ENCODE data around the gene ANKUB1. TPM values are rescaled to one million over a fixed set of nuclear protein-coding genes. Genes with fewer than 3 reads are reported as not detected.

The ANKUB1 gene
- total RNA-seq, 1 experiment from 2014 or later = not detected

- TF ChIP-seq TCF7L2 (IDR thresholded peaks at IDR 0.05; ENCODE audit: borderline replicate concordance, extremely low read depth, insufficient read depth, insufficient read length) (no peak), ZFX (IDR thresholded peaks at IDR 0.05) (no peak), SRF (IDR thresholded peaks at IDR 0.05; ENCODE audit: low read depth) (no peak)
These were observed 3.7 kb upstream of the ANKUB1 start (continued) for GRCh38 chr3:149796026-149796425.

- no peaks in the 10 kb centered on the region for H3K9me3 ChIP-seq (ENCODE audit: control insufficient read depth in 1 of 2, insufficient read depth in 1 of 2, low read depth in 1 of 2, low read length in 2 of 2)
- H3K9me2 ChIP-seq (ENCODE audit: insufficient read depth) = no peaks in the 10 kb centered on the region
- H4K20me1 ChIP-seq (ENCODE audit: insufficient read depth) = no peaks in the 10 kb centered on the region
- POLR2A ChIA-PET = no interaction called here
- peaks cover 7 to 15% of the 10 kb centered on the region in 2 experiments; a peak in 3 of 4 replicates for H3K4me1 ChIP-seq (ENCODE audit: control insufficient read depth in 1 of 2, insufficient read depth in 2 of 2, low read length in 2 of 2)
- ATAC-seq (no peak), DNase-seq (ENCODE audit: low read depth, low spot score) (no peak)
- H3K27me3 ChIP-seq (ENCODE audit: insufficient read depth, low read length) = no peaks in the 10 kb centered on the region
- no peak overlapping the region for H3K9ac ChIP-seq (ENCODE audit: low read length)
- no peaks in the 10 kb centered on the region for H3K36me3 ChIP-seq (ENCODE audit: control insufficient read depth in 1 of 2, insufficient read depth in 2 of 2, low read length in 2 of 2)
- H3K4me3 ChIP-seq (replicated peaks in 1 of 2; ENCODE audit: low read depth in 1 of 2, low read length in 2 of 2) = no peak overlapping the region
- intact Hi-C loops (cut with micrococcal nuclease) = no loop called here
- TF ChIP-seq RAD21 (IDR thresholded peaks at IDR 0.05; ENCODE audit: low read depth) (no peak), ZNF274 (IDR thresholded peaks at IDR 0.05; ENCODE audit: low read depth, low read length) (no peak), YY1 (IDR thresholded peaks at IDR 0.05; ENCODE audit: extremely low read depth, insufficient replicate concordance, low read depth, low read length) (no peak), ZFX (IDR thresholded peaks at IDR 0.05) (no peak), JUND (IDR thresholded peaks at IDR 0.05) (no peak), SP1 (IDR thresholded peaks at IDR 0.05; ENCODE audit: low read depth) (no peak), ZBTB33 (IDR thresholded peaks at IDR 0.05; ENCODE audit: extremely low read depth, insufficient replicate concordance, low read length) (no peak), ELF1 (IDR thresholded peaks at IDR 0.05; ENCODE audit: borderline replicate concordance, low read depth) (no peak), CBX3 (IDR thresholded peaks at IDR 0.05; ENCODE audit: low read depth) (no peak), EZH2 (IDR thresholded peaks at IDR 0.05) (no peak), TCF7L2 (IDR thresholded peaks at IDR 0.05; ENCODE audit: borderline replicate concordance, extremely low read depth, insufficient read depth, insufficient read length) (no peak), SRF (IDR thresholded peaks at IDR 0.05; ENCODE audit: low read depth) (no peak), REST (IDR thresholded peaks at IDR 0.05; ENCODE audit: low read depth) (no peak), FOSL1 (IDR thresholded peaks at IDR 0.05; ENCODE audit: low read depth) (no peak), ATF3 (IDR thresholded peaks at IDR 0.05) (no peak), SIN3A (IDR thresholded peaks at IDR 0.05; ENCODE audit: low read depth) (no peak), EGR1 (IDR thresholded peaks at IDR 0.05; ENCODE audit: low read depth) (no peak), POLR2AphosphoS5 (IDR thresholded peaks at IDR 0.05; ENCODE audit: low read depth, low read length) (no peak), EZH2phosphoT487 (IDR thresholded peaks at IDR 0.05; ENCODE audit: borderline replicate concordance) (no peak), MAX (IDR thresholded peaks at IDR 0.05) (no peak)
- no TSS peak for BruUV-seq (replicated peaks)
- CTCF ChIA-PET = no interaction called here
- H3K4me2 ChIP-seq (ENCODE audit: low read length) = peak overlapping the region; percentile 51
- H3K27ac ChIP-seq (ENCODE audit: low read depth, low read length) = no peak overlapping the region
- RAD21 ChIA-PET (ENCODE audit: low non-redundant PET in 1 of 2, low total read pairs in 2 of 2, uncharacterized antibody in 2 of 2, unreplicated experiment in 2 of 2) = no interaction called here
- H3K79me2 ChIP-seq (ENCODE audit: insufficient read depth, low read length) = no peaks in the 10 kb centered on the region
- H2AFZ ChIP-seq (ENCODE audit: low read depth, low read length, poor library complexity, severe bottlenecking) = peak overlapping the region; percentile 49
These were observed 1.7 kb downstream of the ANKUB1 start for GRCh38 chr3:149790698-149791097.

Measured in HCT116 (cell line).